Stomach (tissue), 9 donors: ENCODE results near the gene IREB2. TPM values are rescaled to one million over a fixed set of nuclear protein-coding genes. Genes with fewer than 3 reads are reported as not detected.

ENCODE experiments used
- DNase-seq, 2 donors: peaks; one replicate each; pipeline versions ENCODE4 v3.0.0 to v3.0.0-alpha.2; 2013 to 2019
- H3K27ac ChIP-seq, 5 donors: fragments of 200-600 bp in 4 of 5; sonication (generic) in 4 of 5; one replicate each; pipeline ENCODE4 v1.5.1; 2013 to 2019; ENCODE audit warnings: mild to moderate bottlenecking in 1 of 5, moderate library complexity in 1 of 5
- H3K27me3 ChIP-seq, 3 donors: fragments of 200-600 bp; sonication (generic); one replicate each; pipeline ENCODE4 v1.5.1; 2017 to 2019; ENCODE audit warnings: mixed run types in 1 of 3
- H3K36me3 ChIP-seq, 4 donors: fragments of 200-600 bp; sonication (generic); 1 replicate in 3 of 4; 2 replicates in 1 of 4; pipeline ENCODE4 v1.5.1; 2016 to 2019
- H3K4me1 ChIP-seq, 4 donors: fragments of 200-600 bp; sonication (generic); one replicate each; pipeline ENCODE4 v1.5.1; 2016 to 2019
- H3K4me3 ChIP-seq, 4 donors: fragments of 200-600 bp; sonication (generic) in 3 of 4; one replicate each; pipeline ENCODE4 v1.5.1; 2016 to 2019; ENCODE audit warnings: mild to moderate bottlenecking in 1 of 4
- H3K9me3 ChIP-seq, 4 donors: fragments of 200-600 bp; sonication (generic); one replicate each; pipeline ENCODE4 v1.5.1; 2016 to 2019
- CTCF ChIP-seq, 7 experiments: fragments of 450-650 bp in 4 of 7; fragments of 200-600 bp in 3 of 7; sonication (generic) in 3 of 7; IDR thresholded peaks; one replicate each; pipeline ENCODE4 v1.5.1; 2016 to 2019; ENCODE audit warnings: antibody characterized with exemption in 7 of 7, control low read depth in 2 of 7, mild to moderate bottlenecking in 1 of 7
- EP300 ChIP-seq: sonication (generic); formaldehyde crosslinking; IDR thresholded peaks from one replicate; pipeline ENCODE4 v1.6.1; 2017; ENCODE audit warnings: antibody characterized with exemption
- POLR2A ChIP-seq, 4 donors: fragments of 450-650 bp; IDR thresholded peaks; one replicate each; pipeline ENCODE4 v1.6.1; 2016; ENCODE audit warnings: antibody characterized with exemption in 4 of 4, control low read depth in 2 of 4, mild to moderate bottlenecking in 1 of 4, moderate library complexity in 1 of 4
- POLR2AphosphoS5 ChIP-seq, 3 donors: sonication (generic); formaldehyde crosslinking; IDR thresholded peaks; one replicate each; pipeline ENCODE4 v1.6.1; 2016; ENCODE audit warnings: antibody characterized with exemption in 3 of 3
- WGBS, 5 donors: extraction: QIAGEN DNeasy Blood & Tissue Kit in 3 of 5; methylation state at CpG; one replicate each; pipeline versions ENCODE4 v1.1.5 to v1.1.7; 2013 to 2018; 5-methylcytosine and 5-hydroxymethylcytosine counted together
- intact Hi-C: fragments of 100-400 bp; cut with DNase I; formaldehyde crosslinking; loops from one replicate; pipeline ENCODE4 v1.15.1; 2023; ENCODE audit warnings: low total_unique reads
- polyA plus RNA-seq, 3 donors: library from polyadenylated mRNA; stranded (reverse); fragments of 200-250 nt; gene quantifications; one replicate each; pipeline ENCODE4 v1.2.3, GENCODE V29; 2013
- total RNA-seq, 5 donors: library from RNA; depleted of rRNA; stranded (reverse); fragments of >200 nt; gene quantifications; one replicate each; pipeline versions ENCODE4 v1.1.0 to v1.2.3, GENCODE V29; 2014 to 2016
- donor health status: healthy with polysubstance abuse.
- donor health status: Bipolar disorder and iron deficiency.
- donor health status: healthy.

IREB2 gene
- total and polyA plus RNA-seq, 8 donors = 7.0 to 248 (median 67.5) TPM

GRCh38 chr15:78418686-78419085 lies 19.3 kb upstream of the IREB2 start:
- Histone ChIP-seq H3K4me3 (no peak overlapping the region), H3K36me3 (no peaks in the 10 kb centered on the region), H3K9me3 (no peaks in the 10 kb centered on the region), H3K4me1 (peaks cover 0 to 7% (median 0%) of the 10 kb centered on the region in 4 donors), H3K27ac (no peak overlapping the region), H3K27me3 (no peaks in the 10 kb centered on the region)
- no peak for TF ChIP-seq EP300
- no peak for TF ChIP-seq POLR2A (IDR thresholded peaks at IDR 0.05)
- TF ChIP-seq CTCF (IDR thresholded peaks at IDR 0.05) = no peak
- no peak for TF ChIP-seq POLR2AphosphoS5 (IDR thresholded peaks at IDR 0.05)
- WGBS, 5 donors = 71 to 80% (median 76%) methylated on average over 9 of the region's 9 CpGs
- intact Hi-C loops = no loop called here
- DNase-seq = peak in 1 of 2 donors; percentile 35

GRCh38 chr15:78419367-78419766 lies 18.6 kb upstream of the IREB2 start:
- 70 to 90% (median 84%) methylated on average over 3 of the region's 3 CpGs for WGBS, 5 donors
- intact Hi-C loops = no loop called here
- DNase-seq = no peak
- H3K27me3 ChIP-seq = no peaks in the 10 kb centered on the region
- no peak overlapping the region for H3K27ac ChIP-seq
- H3K9me3 ChIP-seq = no peaks in the 10 kb centered on the region
- H3K4me3 ChIP-seq = no peak overlapping the region
- H3K36me3 ChIP-seq = no peaks in the 10 kb centered on the region
- no peak for TF ChIP-seq POLR2A (IDR thresholded peaks at IDR 0.05)
- no peak for TF ChIP-seq CTCF (IDR thresholded peaks at IDR 0.05)
- TF ChIP-seq POLR2AphosphoS5 (IDR thresholded peaks at IDR 0.05) = no peak
- TF ChIP-seq EP300 = no peak
- peaks cover 0 to 7% (median 0%) of the 10 kb centered on the region in 4 donors for H3K4me1 ChIP-seq

GRCh38 chr15:78420220-78420619 lies 17.8 kb upstream of the IREB2 start:
- Histone ChIP-seq H3K27ac (no peak overlapping the region), H3K36me3 (no peaks in the 10 kb centered on the region), H3K4me1 (peaks cover 0 to 7% (median 0%) of the 10 kb centered on the region in 4 donors), H3K9me3 (no peaks in the 10 kb centered on the region), H3K4me3 (no peak overlapping the region), H3K27me3 (peaks cover 0 to 4% (median 0%) of the 10 kb centered on the region in 3 donors)
- no peak for DNase-seq
- intact Hi-C loops = loop anchor here (5.0 kb wide), 1 partner anchor 108 kb away; no protein-coding TSS in a partner anchor
- WGBS, 5 donors = 86 to 95% (median 94%) methylated on average over 4 of the region's 4 CpGs
- TF ChIP-seq POLR2AphosphoS5 (IDR thresholded peaks at IDR 0.05) (no peak), EP300 (no peak), POLR2A (IDR thresholded peaks at IDR 0.05) (no peak), CTCF (IDR thresholded peaks at IDR 0.05) (no peak)

DNA sequence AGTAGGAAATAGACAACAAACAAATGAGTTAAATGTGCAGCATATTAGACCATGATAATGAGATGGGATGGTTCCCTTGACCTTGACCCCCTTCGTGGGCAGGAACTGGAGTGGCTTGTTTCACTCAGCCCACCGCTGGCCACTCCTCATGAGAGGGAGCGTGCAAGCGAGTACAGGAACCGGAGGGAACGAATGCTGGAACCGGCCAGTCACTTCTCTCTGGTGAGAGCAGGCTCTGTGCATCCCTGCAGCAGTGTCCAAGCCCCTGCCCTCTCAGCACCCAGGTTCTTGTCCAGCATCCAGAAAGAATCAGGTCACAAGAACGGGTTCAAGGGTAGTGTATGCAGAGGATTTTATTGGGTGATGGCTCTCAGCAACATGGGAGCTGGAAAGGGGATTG lies 17.2 kb upstream of the IREB2 start:
- no peak for DNase-seq
- 73 to 86% (median 83%) methylated on average over 8 of the region's 8 CpGs for WGBS, 5 donors
- H3K4me3 ChIP-seq = no peak overlapping the region
- no peaks in the 10 kb centered on the region for H3K36me3 ChIP-seq
- H3K27me3 ChIP-seq = peaks cover 0 to 4% (median 0%) of the 10 kb centered on the region in 3 donors
- H3K9me3 ChIP-seq = no peaks in the 10 kb centered on the region
- no peak overlapping the region for H3K27ac ChIP-seq
- TF ChIP-seq EP300 = no peak
- TF ChIP-seq POLR2AphosphoS5 (IDR thresholded peaks at IDR 0.05) = no peak
- no peak for TF ChIP-seq POLR2A (IDR thresholded peaks at IDR 0.05)
- TF ChIP-seq CTCF (IDR thresholded peaks at IDR 0.05) = no peak
- peaks cover 0 to 7% (median 0%) of the 10 kb centered on the region in 4 donors for H3K4me1 ChIP-seq
- intact Hi-C loops = loop anchor here (5.0 kb wide), 1 partner anchor 108 kb away; no protein-coding TSS in a partner anchor
